Hindlimb muscle (tissue), 1 donor: ENCODE data around the gene EPHA6. TPM values are rescaled to one million over a fixed set of nuclear protein-coding genes. Genes with fewer than 3 reads are reported as not detected.

Source experiments
- DNase-seq: peaks from one replicate; pipeline ENCODE4 v3.0.0-alpha.2; 2013
- polyA plus RNA-seq: library from polyadenylated mRNA; unstranded; fragments of 120-200 nt; gene quantifications from one replicate; pipeline ENCODE4 v1.2.1, GENCODE V29; 2013; ENCODE audit not compliant: insufficient read length

Gene EPHA6
- polyA plus RNA-seq, 1 donor = 0.13 TPM

DNA sequence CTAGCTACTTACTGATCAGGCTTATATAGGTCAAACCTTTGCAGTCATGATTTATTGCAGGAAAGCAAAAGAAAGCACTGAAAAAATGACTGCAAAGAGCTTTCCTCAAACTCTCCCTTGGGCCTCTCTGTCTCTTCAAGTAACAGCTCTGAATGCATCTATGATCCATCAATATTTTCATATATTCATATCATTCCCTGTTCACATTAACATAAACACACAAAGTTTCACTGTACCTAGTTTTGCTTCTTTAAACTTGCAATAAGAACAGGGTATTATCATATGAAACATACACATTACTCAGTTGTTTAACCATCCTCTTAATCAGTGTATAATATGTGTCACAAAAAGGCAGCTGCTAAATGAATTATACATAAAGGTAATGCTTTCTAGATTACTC is 842.2 kb downstream of the EPHA6 start:
- DNase-seq = no peak

DNA sequence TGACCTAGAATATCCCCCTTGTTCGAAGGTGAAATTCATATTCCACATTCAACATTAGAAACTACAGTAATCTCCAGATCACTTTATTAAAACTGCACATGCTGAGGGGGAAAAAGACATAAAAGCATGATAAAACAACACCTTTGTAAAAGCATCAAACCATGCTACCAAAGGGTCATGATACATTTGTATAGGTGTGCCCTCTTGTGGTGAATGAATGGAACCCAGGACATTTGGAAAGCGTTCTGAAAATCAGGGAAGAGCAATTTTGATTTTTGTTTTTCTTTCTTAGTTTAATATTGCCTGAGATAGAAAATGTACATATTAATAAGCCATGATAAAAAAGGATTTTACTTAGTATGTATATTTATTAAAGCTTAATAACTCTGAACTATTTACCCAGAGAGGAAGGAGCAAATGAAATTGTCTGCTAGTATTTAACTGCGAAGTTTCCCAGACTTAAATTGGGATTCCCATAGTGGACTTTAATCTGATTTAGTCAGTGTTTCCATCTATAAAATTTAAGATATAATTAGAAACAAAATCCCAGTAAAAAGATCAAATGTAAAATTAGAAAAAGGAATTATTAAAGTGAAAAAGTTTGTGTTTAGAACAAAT is 844.4 kb downstream of the EPHA6 start:
- no peak for DNase-seq

DNA sequence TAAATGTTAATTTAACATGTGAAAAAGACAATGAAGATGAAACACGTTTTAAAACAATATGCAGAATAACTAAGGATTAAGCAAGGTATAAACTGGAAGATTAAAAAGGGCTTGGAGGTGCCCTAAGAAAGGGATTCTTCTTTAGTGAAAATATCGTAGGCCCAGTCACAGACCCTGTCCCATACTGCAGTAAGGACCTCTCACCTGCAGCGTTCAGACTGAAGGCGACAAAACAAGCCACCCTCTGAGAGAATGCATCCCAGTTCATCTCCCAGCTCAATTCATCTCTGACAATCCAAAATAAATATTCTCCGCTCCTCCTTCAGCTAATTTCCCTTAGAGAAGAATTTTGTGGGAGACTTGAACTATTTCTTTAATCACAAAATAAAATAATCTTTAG is 847.9 kb downstream of the EPHA6 start:
- no peak for DNase-seq

DNA sequence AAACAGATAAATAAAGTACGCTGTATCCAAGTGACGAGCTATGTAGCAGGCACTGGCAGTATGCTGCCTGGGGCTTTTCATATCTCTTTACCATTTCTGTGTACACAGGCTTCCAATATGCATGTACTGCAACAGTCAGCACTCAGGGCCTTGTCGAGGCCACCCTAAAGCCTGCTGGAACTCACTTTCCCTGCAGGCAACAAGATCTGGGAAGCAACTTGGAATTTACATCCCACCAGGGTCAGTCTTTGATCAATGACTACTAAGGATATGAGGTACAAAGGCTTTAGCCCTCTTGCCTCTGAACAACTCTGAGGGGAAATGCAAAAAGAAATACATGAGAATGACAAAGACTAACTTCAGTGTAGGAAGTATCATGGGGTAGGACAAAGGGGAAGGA is 848.4 kb downstream of the EPHA6 start:
- no peak for DNase-seq

DNA sequence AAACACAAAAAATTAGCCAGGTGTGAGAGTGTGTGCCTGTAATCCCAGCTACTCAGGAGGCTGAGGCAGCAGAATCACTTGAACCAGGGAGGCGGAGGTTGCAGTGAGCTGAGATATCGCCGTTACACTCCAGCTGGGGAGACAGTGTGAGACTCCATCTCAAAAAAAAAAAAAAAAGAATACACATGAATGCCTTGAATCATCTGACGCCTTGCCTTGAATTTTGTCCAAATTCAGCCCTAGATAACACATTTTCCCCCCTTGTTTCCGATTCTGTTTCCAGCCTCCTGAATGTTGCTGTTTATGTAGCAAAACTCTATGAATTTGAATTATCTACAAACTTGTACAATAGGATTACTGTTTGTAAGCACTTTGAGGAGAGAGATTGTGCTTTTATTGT is 851.5 kb downstream of the EPHA6 start:
- DNase-seq = no peak

DNA sequence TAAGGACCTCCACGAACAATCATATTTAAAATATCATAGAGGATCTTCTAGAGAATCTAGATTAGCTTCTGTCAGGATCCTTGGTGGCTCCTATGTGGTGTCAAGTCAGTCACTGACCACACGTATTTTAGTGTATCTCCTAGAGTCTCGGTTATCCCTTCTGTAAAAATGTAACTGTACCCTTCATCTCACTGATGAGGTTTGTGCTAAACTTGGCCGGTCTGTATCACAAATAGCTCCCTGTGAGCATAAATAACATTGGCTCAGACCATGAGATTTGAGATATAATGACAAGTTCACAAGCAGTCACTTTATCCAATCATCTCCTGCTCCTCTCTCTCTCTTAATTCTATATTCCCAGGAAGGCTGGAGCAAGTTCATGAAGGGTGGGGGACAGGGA is 856.6 kb downstream of the EPHA6 start:
- DNase-seq = no peak

DNA sequence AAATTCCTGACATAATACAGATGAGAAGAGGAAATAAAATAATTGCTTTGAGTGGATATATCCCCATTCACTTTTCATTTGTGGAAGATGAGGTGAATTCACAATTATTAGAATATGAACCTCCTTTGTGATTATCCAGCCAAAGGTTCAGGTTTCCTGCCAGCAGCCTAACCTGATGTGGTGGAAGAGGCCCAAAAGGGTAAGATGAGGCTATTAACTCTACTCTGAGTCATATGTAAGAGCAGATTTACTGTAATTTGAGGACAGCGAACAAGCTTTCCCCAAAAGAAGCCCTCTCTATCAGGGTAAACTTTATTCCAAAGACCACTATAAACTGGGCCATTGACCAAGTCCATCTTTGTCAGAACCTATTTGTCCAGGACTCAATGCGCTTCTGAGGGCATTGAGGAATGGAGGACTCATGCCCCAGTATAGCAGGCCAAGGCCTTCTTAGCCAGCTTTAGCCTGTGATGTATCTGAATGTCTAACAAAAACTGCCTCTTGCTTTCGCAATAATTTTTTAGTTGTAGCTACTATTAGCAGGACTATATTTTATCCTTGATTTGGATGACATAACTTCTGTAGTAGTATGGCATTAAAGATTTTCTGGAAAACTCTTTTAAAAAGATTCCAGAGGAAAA is 859.1 kb downstream of the EPHA6 start:
- no peak for DNase-seq

DNA sequence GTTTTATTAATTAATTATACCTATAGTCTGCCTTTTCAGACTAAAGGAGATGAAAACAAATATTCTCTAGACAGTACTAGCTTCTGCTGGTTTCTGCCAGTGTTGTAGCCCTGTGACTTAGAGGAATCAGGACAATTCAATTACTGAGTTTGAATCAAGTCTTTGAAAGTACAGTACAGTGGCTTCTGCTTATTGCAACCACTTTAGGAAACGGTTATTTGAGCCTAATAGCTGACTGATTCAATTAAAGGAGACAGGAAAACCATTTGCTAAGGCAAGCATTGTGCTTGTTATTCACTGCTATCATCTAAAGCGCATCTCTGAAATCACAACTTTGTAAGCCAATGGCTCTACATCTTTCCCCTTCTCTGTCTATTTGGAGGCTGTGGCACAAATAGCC is 860.1 kb downstream of the EPHA6 start:
- no peak for DNase-seq

DNA sequence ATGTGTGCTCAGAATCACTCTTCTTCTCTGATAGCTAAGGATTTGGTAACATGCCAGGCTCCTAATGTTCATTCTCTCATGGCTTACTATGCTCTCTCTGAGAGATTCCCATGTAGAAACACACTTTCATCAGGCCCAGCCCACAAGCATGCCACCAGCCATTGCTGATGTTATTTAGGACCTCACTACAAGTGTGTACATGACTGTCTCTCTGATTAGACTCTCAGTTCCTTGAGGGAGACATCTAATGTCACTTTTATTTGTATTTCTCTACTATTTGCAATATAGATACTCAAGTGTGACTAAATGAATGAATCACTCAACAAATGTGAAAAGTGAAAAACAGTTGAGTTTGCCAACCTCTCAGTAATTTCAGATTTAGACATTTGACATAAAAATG is 865.8 kb downstream of the EPHA6 start:
- DNase-seq = no peak

DNA sequence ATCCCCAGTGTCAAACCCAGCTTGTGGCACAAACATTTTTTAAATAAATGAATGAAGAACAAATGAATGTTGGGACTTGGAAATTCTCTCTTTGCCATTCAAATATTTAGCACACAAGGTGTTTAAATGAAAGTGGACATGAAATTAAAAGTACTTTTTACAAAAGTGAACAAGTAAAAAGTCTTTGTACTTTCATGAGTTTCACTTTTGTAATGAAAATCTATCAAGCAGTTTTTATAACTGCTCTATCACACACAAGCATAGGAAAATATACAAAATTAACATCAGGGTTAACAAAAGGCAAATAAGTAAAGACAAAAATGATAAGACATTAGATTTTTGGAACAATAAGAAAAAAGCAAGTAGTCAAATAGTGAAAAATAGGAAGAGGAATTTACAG is 866.3 kb downstream of the EPHA6 start:
- no peak for DNase-seq

DNA sequence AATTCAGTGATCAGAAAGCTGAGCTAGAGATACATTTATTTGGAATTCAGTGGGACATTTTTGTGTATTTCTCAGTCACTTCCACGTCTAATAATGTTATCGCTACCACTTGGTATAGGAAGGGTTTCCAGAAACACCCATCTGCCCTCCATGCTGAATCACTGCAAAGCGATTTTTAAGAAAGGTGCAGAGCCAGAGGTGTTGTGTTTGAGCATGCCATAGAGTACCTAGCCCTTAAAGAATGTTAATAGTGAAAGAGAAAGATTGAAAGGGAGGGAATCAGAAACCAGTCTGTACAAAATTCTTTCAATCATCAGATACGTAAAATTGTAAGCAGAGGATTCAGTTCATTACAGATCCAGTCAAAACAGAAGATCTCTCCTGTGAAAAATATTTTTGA is 870.1 kb downstream of the EPHA6 start:
- DNase-seq = no peak

DNA sequence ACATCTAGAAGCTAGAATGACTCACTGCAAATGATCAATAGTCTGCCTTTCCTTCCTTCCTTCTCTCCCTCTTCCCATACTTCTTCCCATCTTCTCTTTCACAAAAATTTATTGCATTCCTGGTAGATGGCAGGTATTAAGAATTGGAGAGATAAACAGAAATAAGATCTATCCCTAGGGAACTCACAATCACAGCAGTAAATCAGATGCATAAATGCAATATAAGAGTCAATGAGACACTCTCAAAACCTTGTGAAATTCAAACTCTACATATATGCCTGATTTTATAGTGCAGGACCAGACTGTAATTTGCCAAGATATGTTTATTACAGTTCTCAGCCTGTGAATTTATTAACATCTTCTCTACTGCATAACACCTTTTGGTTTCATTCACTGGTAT is 871.9 kb downstream of the EPHA6 start:
- DNase-seq = no peak

DNA sequence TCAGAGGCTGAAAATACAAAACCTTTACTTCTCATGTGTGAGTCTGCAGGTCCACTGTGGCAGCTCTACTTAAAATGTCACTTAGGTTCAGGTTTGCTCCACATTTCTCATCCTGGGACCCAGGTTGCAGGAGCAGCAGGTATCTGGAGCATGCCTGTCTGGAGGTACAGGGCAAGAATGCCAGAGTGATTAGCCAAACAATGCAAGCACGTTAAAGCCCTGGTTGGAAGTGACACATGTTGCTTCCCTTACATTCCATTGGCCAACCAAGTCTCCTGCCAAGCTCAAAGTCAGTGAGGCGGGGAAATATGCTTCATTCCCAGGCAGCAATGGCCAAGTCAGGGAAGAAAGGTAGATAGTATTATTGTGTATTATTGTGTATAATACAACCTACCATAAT is 873.3 kb downstream of the EPHA6 start:
- DNase-seq = no peak

DNA sequence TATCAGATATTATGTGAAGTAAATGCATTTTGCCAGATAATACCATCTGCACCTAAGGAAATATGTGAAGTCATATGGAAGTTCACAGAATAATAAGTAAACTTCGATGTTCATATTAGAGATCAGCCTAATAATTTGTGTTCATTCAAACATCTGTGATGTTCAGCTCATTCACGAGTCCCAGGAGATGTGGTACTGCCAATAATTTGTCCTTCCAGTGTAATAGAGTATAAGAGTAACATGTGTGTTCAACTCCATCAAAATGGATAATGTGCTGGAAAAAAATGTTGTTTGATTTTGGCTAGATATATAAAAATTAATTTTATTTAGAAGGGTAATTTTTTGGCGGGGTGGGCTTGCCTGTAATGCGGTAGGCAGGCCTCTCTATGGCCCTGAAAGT is 874.7 kb downstream of the EPHA6 start:
- DNase-seq = peak; percentile 20

DNA sequence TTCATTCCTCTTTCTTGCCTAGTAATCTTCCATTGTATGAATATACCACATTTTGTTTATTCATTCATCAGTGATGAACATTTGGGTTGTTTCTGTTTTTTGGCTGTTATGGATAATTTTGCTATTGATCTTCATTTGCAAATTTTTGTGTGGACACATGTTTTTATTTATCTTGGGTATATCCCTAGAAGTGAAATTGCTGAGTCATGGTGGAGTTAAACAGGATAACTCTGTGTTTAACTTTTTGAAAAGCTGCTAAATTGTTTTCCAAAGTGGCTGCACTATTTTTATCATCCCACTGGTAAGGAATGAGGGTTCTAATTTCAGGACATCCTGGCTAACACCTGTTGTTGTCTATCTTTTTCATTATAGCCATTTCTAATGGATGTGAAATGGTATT is 875.6 kb downstream of the EPHA6 start:
- DNase-seq = no peak

DNA sequence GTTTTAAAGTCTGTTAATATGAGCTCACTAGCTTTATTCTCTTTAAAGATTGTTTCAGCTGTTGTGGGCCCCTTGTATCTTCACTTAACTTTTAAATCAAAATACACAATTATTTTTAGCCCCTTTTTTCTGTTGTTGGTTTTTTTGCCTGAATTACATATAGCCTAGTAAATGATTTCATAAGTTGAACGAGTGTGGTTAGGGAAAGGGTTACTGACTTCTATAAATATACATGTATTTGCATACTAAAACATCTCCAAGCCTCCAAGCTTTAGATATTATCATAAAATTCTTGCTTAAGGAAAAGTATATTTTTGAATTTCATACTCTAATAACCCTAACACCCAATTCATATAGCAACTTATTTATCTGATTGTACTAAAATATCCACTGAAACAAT is 877.0 kb downstream of the EPHA6 start:
- DNase-seq = no peak

DNA sequence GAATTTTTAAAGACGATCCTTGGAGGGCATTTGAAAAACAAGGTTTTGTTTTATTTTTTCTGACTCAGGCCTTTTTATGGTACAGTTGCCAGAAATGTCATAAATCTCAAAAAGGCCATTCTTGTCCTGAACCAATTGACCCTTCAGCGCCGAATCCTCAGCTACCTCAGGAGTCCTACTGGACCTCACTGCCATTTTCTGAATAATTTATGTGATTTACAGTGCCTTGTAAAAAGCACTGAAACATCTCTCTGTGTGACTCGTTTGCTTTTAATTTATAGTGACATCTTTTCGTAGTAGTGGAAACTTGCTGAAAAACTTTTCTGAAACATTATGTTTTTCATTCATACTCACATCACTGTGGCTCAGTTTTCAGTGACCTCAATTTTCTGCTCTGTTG is 878.0 kb downstream of the EPHA6 start:
- DNase-seq = no peak

DNA sequence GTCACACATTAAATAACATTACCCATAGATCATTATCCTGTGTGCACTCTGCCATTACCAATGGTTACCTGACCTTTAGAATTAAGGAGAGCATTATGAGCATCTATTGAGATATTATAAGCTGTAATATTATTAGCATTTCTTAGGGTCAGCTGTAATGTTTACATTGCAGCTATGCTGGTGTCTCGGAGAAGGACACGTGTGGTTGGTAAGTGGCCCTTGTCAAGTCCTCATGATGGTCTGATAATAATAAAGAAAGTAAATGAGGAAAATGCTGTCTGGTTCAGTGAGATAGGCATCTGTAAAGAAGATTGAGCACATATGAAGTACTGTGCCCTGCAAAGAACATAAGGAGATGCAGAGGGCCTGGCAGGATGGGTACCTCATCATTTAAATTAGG is 878.4 kb downstream of the EPHA6 start:
- DNase-seq = no peak

DNA sequence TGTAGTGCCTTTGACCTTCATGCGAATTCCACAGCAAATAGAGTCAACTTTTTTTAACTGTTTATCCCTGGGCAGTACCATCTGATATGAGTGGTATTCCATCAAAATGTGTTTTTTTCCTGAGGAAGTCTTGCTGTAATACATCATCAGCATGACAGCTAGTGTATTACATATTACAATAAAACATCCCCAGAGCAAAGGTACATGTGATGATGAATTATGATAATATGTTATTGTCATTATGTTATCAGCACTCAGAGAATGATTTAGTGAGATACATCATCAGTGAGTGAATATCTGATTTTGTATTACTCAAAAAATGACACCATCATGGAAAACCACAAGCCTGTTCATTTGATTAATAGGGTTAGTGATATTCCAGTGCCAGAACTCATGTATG is 880.5 kb downstream of the EPHA6 start:
- no peak for DNase-seq

DNA sequence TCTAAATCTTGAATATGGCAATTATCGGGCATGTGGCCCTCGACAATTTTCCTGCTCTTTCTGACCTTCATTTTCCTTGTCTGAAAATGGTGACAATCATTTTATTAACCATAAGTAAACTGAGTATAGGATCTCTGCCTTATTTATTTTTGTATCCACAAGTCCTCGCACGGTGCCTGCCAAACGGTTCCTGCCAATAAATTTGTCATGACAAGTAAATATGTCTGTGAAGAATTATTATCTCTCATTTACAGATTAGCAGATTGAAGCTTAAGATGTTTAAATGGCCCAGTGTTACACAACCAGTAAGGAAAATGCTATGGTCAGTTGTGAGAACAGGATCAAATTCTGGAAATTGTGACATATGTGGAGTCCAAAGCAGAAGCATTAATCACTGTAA is 884.3 kb downstream of the EPHA6 start:
- DNase-seq = no peak

DNA sequence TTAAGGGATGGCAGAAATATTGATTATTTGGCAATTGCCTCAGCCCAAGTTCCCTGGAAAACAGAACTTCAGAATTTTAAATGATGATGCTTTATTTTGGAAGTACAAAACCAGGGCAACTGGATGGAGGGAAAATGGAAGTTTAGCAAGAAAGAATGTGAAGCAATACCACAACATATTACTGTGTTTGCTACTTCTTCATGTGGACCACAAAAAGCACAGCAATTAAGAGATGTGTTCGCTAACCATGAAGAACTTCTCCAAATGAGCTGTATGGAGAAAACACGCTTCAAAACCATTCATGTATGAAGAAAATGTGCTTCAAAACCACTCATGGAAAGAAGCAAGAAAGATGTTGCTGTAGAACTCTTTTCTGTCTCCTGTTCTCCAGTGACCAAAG is 885.5 kb downstream of the EPHA6 start:
- no peak for DNase-seq

DNA sequence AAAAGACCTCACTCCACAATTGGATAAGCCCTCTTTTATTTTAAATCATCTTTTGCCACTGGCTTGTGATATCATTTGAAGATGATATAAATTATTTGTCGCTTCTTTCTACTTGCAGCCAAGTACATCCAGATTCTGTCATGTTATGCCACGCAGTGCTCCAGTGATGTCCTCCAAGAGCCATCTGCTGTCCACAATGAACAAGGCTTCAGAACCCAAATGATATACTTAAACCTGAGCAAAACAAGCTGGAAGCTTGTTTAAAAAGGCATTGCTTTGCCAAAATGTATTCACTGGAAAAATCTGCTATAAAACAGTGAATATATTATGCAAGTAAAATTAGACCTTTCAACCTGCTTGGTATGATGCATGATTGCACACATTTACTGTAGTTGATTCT is 891.4 kb downstream of the EPHA6 start:
- DNase-seq = no peak

DNA sequence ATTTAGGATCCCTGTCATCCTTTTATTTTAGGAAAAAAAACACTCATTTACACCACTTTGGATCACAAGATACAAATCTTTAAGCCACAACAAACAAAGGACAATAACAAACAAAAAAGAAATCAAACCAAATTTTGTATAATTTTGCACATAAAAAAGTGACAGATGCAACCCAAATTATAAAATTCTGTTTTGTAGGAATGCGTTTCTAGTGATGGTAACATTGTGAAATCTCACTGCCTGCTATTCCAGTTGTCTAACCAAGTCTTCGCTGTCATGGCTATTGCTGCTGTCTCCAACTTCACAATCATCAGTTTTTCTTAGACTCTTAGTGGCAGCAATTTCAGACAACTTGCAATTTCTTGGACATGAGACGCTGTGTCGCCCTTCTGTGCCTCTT is 891.8 kb downstream of the EPHA6 start:
- DNase-seq = no peak

DNA sequence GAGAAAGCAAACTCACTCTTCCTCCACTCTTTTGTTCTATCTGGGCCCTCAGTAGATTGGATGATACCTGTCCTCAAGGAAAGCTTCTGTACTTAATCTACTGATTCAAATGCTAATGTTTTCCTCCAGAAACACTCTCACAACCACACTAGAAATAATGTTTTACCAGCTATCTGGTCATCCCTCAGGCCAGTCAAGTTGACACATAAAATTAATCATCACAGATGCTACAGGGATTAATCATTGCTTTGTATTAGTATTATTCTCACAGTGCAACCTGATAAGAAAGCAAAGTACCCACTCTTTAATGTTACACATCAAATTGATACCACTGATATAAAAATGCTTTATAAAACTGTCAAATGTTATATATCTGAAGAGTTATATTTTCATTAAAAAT is 897.3 kb downstream of the EPHA6 start:
- DNase-seq = no peak

DNA sequence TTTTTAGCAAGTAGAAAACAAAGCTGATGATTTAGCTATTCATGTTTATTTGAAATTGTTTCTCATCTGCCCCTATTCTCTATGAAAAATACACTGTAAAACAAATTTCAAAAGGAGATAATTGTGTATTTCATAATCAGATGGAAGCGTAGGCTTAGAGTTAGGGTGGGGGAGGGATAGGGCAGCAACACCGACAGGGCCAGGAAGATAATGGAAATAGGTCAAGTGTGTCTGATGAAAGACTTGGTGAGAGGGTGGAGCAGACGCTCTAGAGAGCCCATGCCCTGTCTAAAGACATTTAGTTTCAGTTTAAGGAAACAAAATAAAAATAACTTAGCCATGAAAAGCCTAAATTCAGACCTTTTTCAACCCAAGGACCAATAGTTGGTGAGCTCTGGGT is 898.5 kb downstream of the EPHA6 start:
- no peak for DNase-seq
